K562 (cell line): Measurements from ENCODE around the gene C1orf167. TPM values are rescaled to one million over a fixed set of nuclear protein-coding genes. Genes with fewer than 3 reads are reported as not detected.

Experiments
- ATAC-seq: fragments of 200-7000 bp; cut with Tn5 transposase; 3 replicates; pipeline ENCODE4 v1.9.1; 2020; ENCODE audit warnings: moderate library complexity
- BruUV-seq: library from RNA; stranded (reverse); fragments of 400-500 nt; replicated peaks from 2 replicates; lab custom pipeline; 2021; lab: Mats Ljungman, UMichigan
- CTCF ChIA-PET: fragments of 300-600 bp; formaldehyde crosslinking; extraction: SDS; loops from one replicate; lab custom pipeline; 2021; ENCODE audit warnings: low intra/inter-chr PET ratio; lab: Yijun Ruan, JAX
- POLR2A ChIA-PET: fragments of 300-600, 350-650 bp; sonication (Branson Sonifier 250); formaldehyde crosslinking; extraction: SDS; loops from one replicate; lab custom pipeline; 2021; ENCODE audit warnings: antibody characterized with exemption, inconsistent platforms; lab: Yijun Ruan, JAX
- DNase-seq, 4 experiments: peaks; one replicate each; pipeline versions ENCODE4 v3.0.0 to v3.0.0-alpha.2; 2011 to 2018; ENCODE audit warnings: low spot score in 3 of 4, mixed read lengths in 3 of 4; ENCODE audit errors: extremely low read depth in 1 of 4
- FAIRE-seq: peaks from 2 replicates; lab custom pipeline; 2011; peaks lifted over from hg19 to GRCh38; lab: Jason Lieb, UNC
- H2AFZ ChIP-seq: 2 replicates; pipeline ENCODE4 v1.6.0; 2011; ENCODE audit warnings: low read depth, low read length, control low read depth, inconsistent platforms
- H3K27ac ChIP-seq: fragments of 200-600 bp; 3 replicates; pipeline ENCODE4 v1.8.0; 2011; ENCODE audit warnings: low read depth, mild to moderate bottlenecking, control low read depth, inconsistent platforms, low read length, moderate library complexity, mixed read lengths; ENCODE audit errors: extremely low read depth
- H3K27me3 ChIP-seq, 2 experiments: fragments of 300-600 bp in 1 of 2; 2 replicates in 1 of 2; 3 replicates in 1 of 2; pipeline versions ENCODE4 v1.6.0 to v1.8.0; 2011; ENCODE audit warnings: inconsistent platforms in 2 of 2, low read length in 2 of 2, mild to moderate bottlenecking in 1 of 2, mixed read lengths in 1 of 2, moderate library complexity in 1 of 2; ENCODE audit not compliant: control insufficient read depth in 2 of 2, insufficient read depth in 2 of 2
- H3K36me3 ChIP-seq: fragments of 300-600 bp; 3 replicates; pipeline ENCODE4 v1.8.0; 2011; ENCODE audit warnings: mild to moderate bottlenecking, low read length, inconsistent platforms; ENCODE audit not compliant: control insufficient read depth, insufficient read depth
- H3K4me1 ChIP-seq, 2 experiments: fragments of 200-600 bp in 1 of 2; replicated peaks in 1 of 2; 2 replicates in 1 of 2; 3 replicates in 1 of 2; pipeline versions ENCODE4 v1.5.1 to v1.8.0; 2011; ENCODE audit warnings: inconsistent platforms in 2 of 2, low read length in 2 of 2, mild to moderate bottlenecking in 1 of 2, mixed read lengths in 1 of 2, moderate library complexity in 1 of 2; ENCODE audit not compliant: control insufficient read depth in 2 of 2, insufficient read depth in 2 of 2
- H3K4me2 ChIP-seq: 2 replicates; pipeline ENCODE4 v1.6.1; 2011; ENCODE audit warnings: low read length, control low read depth, inconsistent platforms, mixed read lengths; ENCODE audit not compliant: insufficient read depth
- H3K4me3 ChIP-seq: fragments of 200-600 bp; sonication (generic), shearing (Covaris generic); 2 replicates; pipeline ENCODE4 v1.5.1; 2016; ENCODE audit warnings: control low read depth, inconsistent platforms
- H3K79me2 ChIP-seq: fragments of 200-600 bp; 3 replicates; pipeline ENCODE4 v1.8.0; 2011; ENCODE audit warnings: low read length, inconsistent platforms; ENCODE audit not compliant: control insufficient read depth, insufficient read depth
- H3K9ac ChIP-seq, 2 experiments: 2 replicates each; pipeline versions ENCODE4 v1.6.0 to v1.6.1; 2011; ENCODE audit warnings: low read depth in 2 of 2, low read length in 2 of 2, control low read depth in 1 of 2, inconsistent platforms in 1 of 2, mild to moderate bottlenecking in 1 of 2, mixed read lengths in 1 of 2; ENCODE audit not compliant: insufficient read depth in 1 of 2
- H3K9me1 ChIP-seq: one replicate; pipeline ENCODE4 v1.6.0; 2011; ENCODE audit warnings: inconsistent platforms, mild to moderate bottlenecking, low read length, moderate library complexity; ENCODE audit not compliant: control insufficient read depth, insufficient read depth
- H3K9me3 ChIP-seq: replicated peaks from 2 replicates; pipeline ENCODE4 v1.5.1; 2011; ENCODE audit warnings: low read depth, low read length, inconsistent platforms; ENCODE audit not compliant: control insufficient read depth, insufficient read depth
- H4K20me1 ChIP-seq: replicated peaks from 2 replicates; pipeline ENCODE4 v1.6.1; 2011; ENCODE audit warnings: low read length, inconsistent platforms, mixed read lengths; ENCODE audit not compliant: control insufficient read depth, insufficient read depth
- FOXK2 ChIP-seq, 2 experiments: fragments of 450-650 bp; IDR thresholded peaks in 1 of 2; conservative IDR thresholded peaks in 1 of 2; 2 replicates each; pipeline ENCODE4 v1.6.1; 2016; ENCODE audit warnings: low read depth in 2 of 2, mild to moderate bottlenecking in 1 of 2
- RBFOX2 ChIP-seq: fragments of 200-400 bp; formaldehyde crosslinking; IDR thresholded peaks from 2 replicates; pipeline ENCODE4 v1.6.1; 2017; ENCODE audit warnings: low read depth, mild to moderate bottlenecking, low read length, moderate library complexity
- TCF15 ChIP-seq: fragments of 250-450 bp; sonication (Bioruptor Pico); IDR thresholded peaks from 2 replicates; pipeline ENCODE4 v1.8.0; 2022; ENCODE audit warnings: moderate library complexity, mild to moderate bottlenecking, inconsistent platforms
- ZNF253 ChIP-seq: fragments of 250-450 bp; sonication (Bioruptor Pico); conservative IDR thresholded peaks from 2 replicates; pipeline ENCODE4 v1.6.1; 2021; ENCODE audit warnings: mild to moderate bottlenecking
- WGBS: fragments of 100-300 bp; shearing (Covaris generic); methylation state at CpG from one replicate; pipeline ENCODE4 v1.1.6; 2016; ENCODE audit warnings: low coverage, mixed read lengths; ENCODE audit not compliant: insufficient coverage; ENCODE audit errors: missing lambda C conversion rate; 5-methylcytosine and 5-hydroxymethylcytosine counted together
- in situ Hi-C: fragments of 300-500 bp; cut with MboI; formaldehyde crosslinking; loops from 4 replicates; pipeline ENCODE4 v1.15.0; 2018; ENCODE audit warnings: inconsistent platforms, mixed read lengths
- intact Hi-C: fragments of 100-400 bp; cut with micrococcal nuclease; formaldehyde crosslinking; loops from 2 replicates; pipeline ENCODE4 v1.14.2; 2022
- polyA plus RNA-seq, 8 experiments: library from polyadenylated mRNA; depleted of rRNA in 4 of 8; stranded (reverse) in 5 of 8; unstranded in 3 of 8; fragments of >200 nt; fragmentation: Nextera tagmentation in 2 of 8; fragmentation: Illumina TruSeq in 1 of 8; extraction: Ambion mirVana in 2 of 8; extraction: Trizol in 1 of 8; gene quantifications; 2 replicates each; pipeline versions ENCODE4 v1.2.1 to v1.2.3, GENCODE V29; 2011 to 2014; ENCODE audit warnings: inconsistent platforms in 1 of 8, missing spikeins in 1 of 8
- total RNA-seq, 7 experiments: library from RNA; depleted of rRNA in 6 of 7; stranded (reverse); fragments of >200 nt in 6 of 7; fragmentation: Illumina TruSeq in 2 of 7; extraction: Trizol in 2 of 7; gene quantifications; 2 replicates each; pipeline versions ENCODE4 v1.2.1 to v1.2.3, GENCODE V29; 2011 to 2021; ENCODE audit warnings: low replicate concordance in 1 of 7

C1orf167 gene
- total and polyA plus RNA-seq, 9 of the 15 experiments (the other 6 are each of a cell fraction or from before 2014, with no cell fraction given), result 0.22 to 0.86 (median 0.31) TPM; not detected in 2

- TF ChIP-seq ZNF253 (CRISPR knock-in tag) (no peak), TCF15 (no peak), FOXK2 (conservative IDR thresholded peaks at IDR 0.05 in 1 of 2, IDR thresholded peaks at IDR 0.05 in 1 of 2; ENCODE audit: low read depth in 2 of 2) (no peak), RBFOX2 (0 out of 2 replicates have a peak, but pooled peaks have one; percentile 24)
- Histone ChIP-seq H3K9ac (no peak overlapping the region), H3K4me1 (no peaks in the 10 kb centered on the region), H3K9me1 (no peaks in the 10 kb centered on the region), H3K9me3 (no peaks in the 10 kb centered on the region), H3K4me2 (no peak overlapping the region), H4K20me1 (no peaks in the 10 kb centered on the region), H3K79me2 (no peaks in the 10 kb centered on the region), H3K36me3 (peaks cover 81% of the 10 kb centered on the region), H2AFZ (no peak overlapping the region), H3K27me3 (no peaks in the 10 kb centered on the region), H3K27ac (no peak overlapping the region), H3K4me3 (no peak overlapping the region)
- no TSS peak for BruUV-seq
- intact Hi-C loops (no loop called here), in situ Hi-C loops (no loop called here)
- 86% methylated on average over 3 of the region's 3 CpGs for WGBS
- ChIA-PET CTCF (no interaction called here), POLR2A (interaction anchor here (1.1 kb wide), 1 partner anchor 87 kb away, joined by 7 read pairs; no protein-coding TSS in a partner anchor)
- FAIRE-seq, result no peak
- no peak for DNase-seq
- ATAC-seq, result no peak
Observed at GRCh38 chr1:11822091-11822490, 60.1 kb downstream of the C1orf167 start.
